ENCODE data around the gene PRF1. TPM values are rescaled to one million over a fixed set of nuclear protein-coding genes. Genes with fewer than 3 reads are reported as not detected.

PRF1 gene
- 1,000 to 10,000 TPM; 1,641 to 2,133 (median 1,982) TPM for total RNA-seq
- 1,291 TPM for total RNA-seq (2013)

DNA sequence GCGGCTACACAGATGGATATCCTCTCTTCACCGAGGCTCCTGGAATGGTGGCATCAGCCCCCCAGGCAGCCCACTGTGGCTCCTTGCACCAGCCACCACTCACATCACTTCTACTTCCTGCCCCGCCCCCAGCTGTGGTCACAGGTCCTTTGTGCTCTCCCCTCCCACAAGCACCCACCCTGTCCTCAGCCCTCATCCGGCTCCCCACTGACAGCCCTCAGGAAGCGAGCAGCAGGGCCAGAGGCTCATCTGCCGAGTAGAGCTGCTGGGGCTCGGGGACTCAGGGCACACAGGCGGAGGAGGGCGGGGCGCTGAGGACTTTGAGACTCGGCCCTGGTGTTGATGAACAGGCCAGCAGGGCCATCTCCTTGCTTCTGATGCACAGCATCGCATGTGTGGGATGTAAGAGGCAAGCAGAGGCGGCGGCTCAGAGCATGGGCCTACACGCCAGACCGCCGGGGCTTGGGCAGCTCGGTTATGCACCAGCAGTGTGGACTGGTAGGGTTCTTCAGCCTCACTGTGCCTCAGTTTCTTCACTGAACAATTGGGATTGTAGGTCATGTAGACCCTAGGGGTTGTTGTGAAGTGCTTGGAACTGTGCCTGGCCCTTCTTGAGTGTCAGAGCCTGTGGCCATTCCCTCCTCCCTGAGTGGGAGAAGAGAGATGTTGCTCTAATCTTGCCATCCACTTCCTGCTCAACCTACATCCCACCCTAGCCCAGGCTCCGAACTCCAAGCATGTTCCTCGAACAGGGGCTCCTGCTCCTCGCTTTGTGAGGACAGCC, at the start of gene PRF1:
PRF1 (minus strand) TSS at position 77 of the 784 bp plus-strand sequence. CDS start 1,839 bp downstream, outside the sequence.
- intact Hi-C loops (cut with micrococcal nuclease), result loop anchor here (1.0 to 5.0 kb wide), 4 partner anchors 7 to 46 kb away; no protein-coding TSS in a partner anchor
- H3K27ac ChIP-seq (ENCODE audit: low read length), result peak within 1 kb of the TSS; percentile 93

DNA sequence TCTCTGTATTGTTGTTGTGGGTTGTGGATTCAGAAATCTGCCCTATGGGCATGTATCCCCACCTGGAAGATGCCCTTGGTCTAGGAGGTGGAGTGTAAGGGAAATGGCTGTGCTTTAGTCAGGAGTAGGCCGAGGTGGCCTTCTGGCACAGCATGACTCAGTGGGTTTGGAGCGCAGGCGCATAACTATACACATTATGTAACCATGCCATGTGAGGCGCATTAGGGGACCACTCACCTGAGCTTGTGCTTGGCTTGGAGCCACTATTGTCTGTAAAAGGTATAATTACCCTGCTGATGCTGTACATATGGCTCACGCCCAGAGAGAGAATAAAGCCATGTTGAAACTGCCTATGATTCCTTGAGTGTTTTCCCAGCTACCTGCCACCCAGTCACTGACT, 49.1 kb upstream of the PRF1 start:
- no peaks in the 10 kb centered on the region for H3K36me3 ChIP-seq (ENCODE audit: control insufficient read depth, insufficient read depth, low read length)
- no peak overlapping the region for H3K27ac Mint-ChIP-seq
- H3K27ac ChIP-seq (ENCODE audit: low read length), result no peak overlapping the region
- TF ChIP-seq, protein P1, sequence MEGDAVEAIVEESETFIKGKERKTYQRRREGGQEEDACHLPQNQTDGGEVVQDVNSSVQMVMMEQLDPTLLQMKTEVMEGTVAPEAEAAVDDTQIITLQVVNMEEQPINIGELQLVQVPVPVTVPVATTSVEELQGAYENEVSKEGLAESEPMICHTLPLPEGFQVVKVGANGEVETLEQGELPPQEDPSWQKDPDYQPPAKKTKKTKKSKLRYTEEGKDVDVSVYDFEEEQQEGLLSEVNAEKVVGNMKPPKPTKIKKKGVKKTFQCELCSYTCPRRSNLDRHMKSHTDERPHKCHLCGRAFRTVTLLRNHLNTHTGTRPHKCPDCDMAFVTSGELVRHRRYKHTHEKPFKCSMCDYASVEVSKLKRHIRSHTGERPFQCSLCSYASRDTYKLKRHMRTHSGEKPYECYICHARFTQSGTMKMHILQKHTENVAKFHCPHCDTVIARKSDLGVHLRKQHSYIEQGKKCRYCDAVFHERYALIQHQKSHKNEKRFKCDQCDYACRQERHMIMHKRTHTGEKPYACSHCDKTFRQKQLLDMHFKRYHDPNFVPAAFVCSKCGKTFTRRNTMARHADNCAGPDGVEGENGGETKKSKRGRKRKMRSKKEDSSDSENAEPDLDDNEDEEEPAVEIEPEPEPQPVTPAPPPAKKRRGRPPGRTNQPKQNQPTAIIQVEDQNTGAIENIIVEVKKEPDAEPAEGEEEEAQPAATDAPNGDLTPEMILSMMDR (IDR thresholded peaks at IDR 0.05), result no peak
- 98% methylated on average over 5 of the region's 5 CpGs for WGBS (ENCODE audit: insufficient coverage)
- no peak for ATAC-seq
- peaks cover 5 to 12% of the 10 kb centered on the region in 2 donors for H3K4me1 Mint-ChIP-seq
- H3K9me3 Mint-ChIP-seq, result peaks cover 0 to 3% of the 10 kb centered on the region in 2 donors
- no peaks in the 10 kb centered on the region for H3K4me1 ChIP-seq (ENCODE audit: control insufficient read depth, insufficient read depth, low read length)
- peaks cover 29% of the 10 kb centered on the region for H3K9me3 ChIP-seq (ENCODE audit: control insufficient read depth, insufficient read depth, low read length)
- H3K27me3 ChIP-seq (ENCODE audit: control insufficient read depth, insufficient read depth, low read length), result no peaks in the 10 kb centered on the region
- intact Hi-C loops (cut with micrococcal nuclease), result no loop called here
- H3K36me3 Mint-ChIP-seq, result no peaks in the 10 kb centered on the region
- no peak overlapping the region for H3K4me3 Mint-ChIP-seq
- peak; percentile 12 to 15 for DNase-seq
- no peak overlapping the region for H3K4me3 ChIP-seq (ENCODE audit: low read length)
- H3K27me3 Mint-ChIP-seq (ENCODE audit: low read depth in 2 of 2), result no peaks in the 10 kb centered on the region

More for the DNA sequence above, at the start of gene PRF1:
- H3K4me3 Mint-ChIP-seq, result peak within 1 kb of the TSS; percentile 100
- no peaks in the 10 kb centered on the region for H3K27me3 Mint-ChIP-seq (ENCODE audit: low read depth in 2 of 2)
- H3K9me3 Mint-ChIP-seq, result no peaks in the 10 kb centered on the region
- H3K4me1 Mint-ChIP-seq, result peaks cover 67 to 86% of the 10 kb centered on the region in 2 donors
- H3K9me3 ChIP-seq (ENCODE audit: control insufficient read depth, insufficient read depth, low read length), result no peaks in the 10 kb centered on the region
- H3K36me3 ChIP-seq (ENCODE audit: control insufficient read depth, insufficient read depth, low read length), result peaks cover 35% of the 10 kb centered on the region
- ATAC-seq (peak; percentile 54 to 79 (median 69)), DNase-seq (peak; percentile 88)
- 25% methylated on average over 20 of the region's 21 CpGs for WGBS (ENCODE audit: insufficient coverage)
- H3K27me3 ChIP-seq (ENCODE audit: control insufficient read depth, insufficient read depth, low read length), result no peaks in the 10 kb centered on the region
- TF ChIP-seq, protein P1 (IDR thresholded peaks at IDR 0.05), result no peak
- H3K4me3 ChIP-seq (ENCODE audit: low read length), result peak within 1 kb of the TSS; percentile 88
- peak within 1 kb of the TSS; percentile 95 to 97 for H3K27ac Mint-ChIP-seq
- H3K4me1 ChIP-seq (ENCODE audit: control insufficient read depth, insufficient read depth, low read length), result peaks cover 67% of the 10 kb centered on the region
- peaks cover 12% of the 10 kb centered on the region for H3K36me3 Mint-ChIP-seq

DNA sequence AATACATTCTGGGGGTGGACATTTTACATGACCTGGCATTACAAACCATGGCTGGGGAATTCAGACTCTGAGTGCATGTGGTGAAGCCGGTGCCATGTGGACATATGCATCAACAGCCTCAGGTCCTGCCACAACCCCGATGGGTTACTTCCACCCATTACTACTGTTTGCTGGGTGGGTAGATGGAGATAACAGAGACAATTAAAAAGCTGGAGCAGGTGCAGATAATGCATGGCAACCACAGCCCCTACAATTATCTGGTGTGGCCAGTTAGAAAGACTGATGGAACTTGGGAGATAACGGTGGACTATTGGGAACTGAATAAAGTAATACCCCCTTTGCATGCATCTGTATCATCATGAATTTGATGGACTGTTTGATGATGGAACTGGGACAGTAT, 48.2 kb upstream of the PRF1 start:
- peaks cover 29% of the 10 kb centered on the region for H3K9me3 ChIP-seq (ENCODE audit: control insufficient read depth, insufficient read depth, low read length)
- H3K4me1 ChIP-seq (ENCODE audit: control insufficient read depth, insufficient read depth, low read length), result no peaks in the 10 kb centered on the region
- ATAC-seq, result no peak
- 87% methylated on average over 2 of the region's 3 CpGs for WGBS (ENCODE audit: insufficient coverage)
- no peak overlapping the region for H3K27ac Mint-ChIP-seq
- no peaks in the 10 kb centered on the region for H3K27me3 Mint-ChIP-seq (ENCODE audit: low read depth in 2 of 2)
- no peaks in the 10 kb centered on the region for H3K36me3 ChIP-seq (ENCODE audit: control insufficient read depth, insufficient read depth, low read length)
- no peaks in the 10 kb centered on the region for H3K27me3 ChIP-seq (ENCODE audit: control insufficient read depth, insufficient read depth, low read length)
- DNase-seq, result peak in 1 of 2 donors; percentile 3
- no peaks in the 10 kb centered on the region for H3K36me3 Mint-ChIP-seq
- intact Hi-C loops (cut with micrococcal nuclease), result no loop called here
- TF ChIP-seq, protein P1 (IDR thresholded peaks at IDR 0.05), result no peak
- peaks cover 0 to 3% of the 10 kb centered on the region in 2 donors for H3K9me3 Mint-ChIP-seq
- H3K4me1 Mint-ChIP-seq, result peaks cover 0 to 5% of the 10 kb centered on the region in 2 donors
- H3K4me3 Mint-ChIP-seq, result no peak overlapping the region
- H3K27ac ChIP-seq (ENCODE audit: low read length), result no peak overlapping the region
- no peak overlapping the region for H3K4me3 ChIP-seq (ENCODE audit: low read length)

Measured in natural killer cell (primary cell).